Stromal cell of bone marrow (primary cell): ENCODE data around the gene SLC23A2.
"Not testable (repeated sequence)": the region's sequence is repeated elsewhere in the genome, so short reads cannot be mapped to it uniquely, and the experiment has no call there.

Source experiments
- DNase-seq: peaks from one replicate; pipeline ENCODE4 v3.0.0-alpha.2; 2012; ENCODE audit warnings: low read depth

SLC23A2 gene

GRCh38 chr20:5001174-5002076 lies at the start of gene SLC23A2:
SLC23A2 (minus strand) TSS chr20:5001510; CDS start chr20:4932562, 68,948 bp downstream.
- DNase-seq = no peak

DNA sequence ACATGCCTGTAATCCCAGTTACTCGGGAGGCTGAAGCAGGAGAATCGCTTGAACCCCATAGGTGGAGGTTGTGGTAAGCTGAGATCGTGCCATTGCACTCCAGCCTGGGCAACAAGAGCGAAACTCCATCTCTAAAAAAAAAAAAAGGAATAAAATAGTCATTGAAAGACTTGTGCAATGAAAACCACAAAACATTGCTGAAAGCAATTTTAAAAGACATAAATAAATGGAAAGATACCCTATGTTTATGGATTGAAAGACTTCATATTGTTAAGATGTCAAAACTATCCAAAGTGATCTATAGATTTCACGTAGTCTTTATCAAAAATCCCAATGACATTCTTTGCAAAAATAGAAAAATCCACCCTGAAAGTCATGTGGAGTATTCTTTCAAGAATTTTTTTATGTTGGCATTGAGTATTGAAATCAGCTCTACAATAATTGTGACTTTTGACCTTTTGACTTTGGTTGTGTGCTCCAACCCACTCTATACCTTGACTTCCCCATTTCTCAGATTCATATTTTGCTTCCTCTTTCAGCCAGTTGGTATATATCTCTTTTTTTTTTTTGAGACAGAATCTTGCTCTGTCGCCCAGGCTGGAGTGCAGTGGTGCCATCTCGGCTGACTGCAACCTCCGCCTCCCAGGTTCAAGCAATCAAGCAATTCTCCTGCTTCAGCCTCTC lies 45.5 kb upstream of the SLC23A2 start:
- DNase-seq = no peak

GRCh38 chr20:5045906-5046305 lies 44.6 kb upstream of the SLC23A2 start:
- DNase-seq = no peak

- DNase-seq = no peak
These were observed 42.8 kb upstream of the SLC23A2 start for GRCh38 chr20:5044075-5044620.

GRCh38 chr20:5041433-5041832 lies 40.1 kb upstream of the SLC23A2 start:
- DNase-seq = peak; percentile 82

DNA sequence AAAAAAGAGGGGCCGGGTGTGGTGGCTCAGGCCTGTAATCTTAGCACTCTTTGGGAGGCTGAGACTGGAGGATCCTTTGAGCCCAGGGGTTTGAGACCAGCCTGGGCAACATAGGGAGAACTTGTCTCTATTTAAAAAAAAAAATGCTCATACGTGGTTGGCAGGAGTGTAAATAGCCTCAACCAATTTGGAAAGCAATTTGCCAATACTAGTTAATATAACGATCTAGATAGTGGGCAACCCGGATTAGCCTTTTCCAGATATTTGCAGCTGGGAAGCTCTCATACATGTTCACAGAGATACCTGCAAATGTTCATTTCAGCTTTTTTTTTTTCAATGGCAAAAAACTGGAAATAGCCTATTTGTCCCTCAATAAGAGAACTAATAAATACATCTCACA lies 39.0 kb upstream of the SLC23A2 start:
- no peak for DNase-seq

DNA sequence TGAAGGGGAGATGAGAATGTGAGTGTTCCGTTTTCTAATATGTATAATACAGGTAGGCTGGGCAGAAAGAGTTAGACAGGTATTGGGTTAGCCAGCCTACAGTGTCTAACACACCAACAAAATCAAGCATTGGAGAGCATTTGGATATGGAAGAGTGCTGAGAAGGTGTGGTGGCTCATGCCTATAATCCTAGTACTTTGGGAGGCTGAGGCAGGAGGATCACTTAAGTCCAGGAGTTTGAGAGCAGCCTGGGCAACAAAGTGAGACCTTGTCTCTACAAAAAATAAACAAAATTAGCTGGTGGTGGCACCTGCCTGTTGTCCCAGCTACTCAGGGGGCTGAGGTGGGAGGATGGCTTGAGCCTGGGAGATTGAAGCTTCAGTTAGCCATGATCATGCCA lies 38.6 kb upstream of the SLC23A2 start:
- DNase-seq = no peak

- DNase-seq = no peak
These were observed 37.9 kb upstream of the SLC23A2 start for GRCh38 chr20:5039255-5039657.

- DNase-seq = no peak
These were observed 35.5 kb upstream of the SLC23A2 start for GRCh38 chr20:5036828-5037227.

GRCh38 chr20:5035518-5035917 lies 34.2 kb upstream of the SLC23A2 start:
- not testable (repeated sequence) for DNase-seq

GRCh38 chr20:5033566-5033965 lies 32.3 kb upstream of the SLC23A2 start:
- no peak for DNase-seq

- not testable (repeated sequence) for DNase-seq
These were observed 30.4 kb upstream of the SLC23A2 start for GRCh38 chr20:5031701-5032100.

- DNase-seq = no peak
These were observed 29.9 kb upstream of the SLC23A2 start for GRCh38 chr20:5031206-5031557.

DNA sequence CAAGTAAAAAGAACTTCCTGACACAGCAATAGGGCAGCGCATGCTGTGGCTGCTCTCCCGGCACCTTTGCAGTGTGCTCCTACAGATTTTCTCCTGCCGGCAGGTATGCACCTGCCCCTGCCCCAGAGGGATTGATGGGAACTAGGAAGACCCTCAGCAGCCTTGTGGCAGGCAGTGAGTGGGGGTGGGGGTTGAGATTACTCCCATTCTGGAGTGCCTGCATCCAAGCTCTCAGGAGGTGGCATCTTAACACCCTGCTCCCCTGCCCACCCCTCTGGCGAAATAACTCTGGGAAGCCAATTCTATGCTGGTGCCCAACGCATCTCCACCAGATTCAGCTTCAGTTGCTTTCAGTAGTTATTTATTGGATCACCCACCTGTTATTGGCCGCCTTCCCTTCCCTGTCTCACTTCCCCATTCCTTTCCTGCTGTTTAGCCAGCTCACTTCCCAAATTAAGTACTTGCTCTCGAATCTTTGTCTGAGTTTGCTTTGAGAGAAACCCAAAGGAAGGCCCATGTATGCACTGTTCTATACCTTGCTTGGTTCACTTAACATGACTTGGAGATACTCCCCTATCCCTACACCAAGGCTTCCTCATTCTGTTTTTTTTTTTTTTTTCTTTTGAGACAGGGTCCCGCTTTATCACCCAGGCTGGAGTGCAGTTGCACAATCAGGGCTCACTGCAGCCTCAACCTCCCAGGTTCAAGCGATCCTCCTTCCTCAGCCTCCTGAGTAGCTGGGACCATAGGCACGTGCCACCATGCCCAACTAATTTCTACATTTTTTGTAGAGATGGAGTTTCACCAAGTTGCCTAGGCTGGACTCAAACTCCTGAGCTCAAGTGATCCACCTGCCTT lies 29.3 kb upstream of the SLC23A2 start:
- DNase-seq = no peak

GRCh38 chr20:5028258-5029059 lies 27.1 kb upstream of the SLC23A2 start:
- not testable (repeated sequence) for DNase-seq

GRCh38 chr20:5024982-5025381 lies 23.7 kb upstream of the SLC23A2 start:
- no peak for DNase-seq

GRCh38 chr20:5024103-5024502 lies 22.8 kb upstream of the SLC23A2 start:
- no peak for DNase-seq

DNA sequence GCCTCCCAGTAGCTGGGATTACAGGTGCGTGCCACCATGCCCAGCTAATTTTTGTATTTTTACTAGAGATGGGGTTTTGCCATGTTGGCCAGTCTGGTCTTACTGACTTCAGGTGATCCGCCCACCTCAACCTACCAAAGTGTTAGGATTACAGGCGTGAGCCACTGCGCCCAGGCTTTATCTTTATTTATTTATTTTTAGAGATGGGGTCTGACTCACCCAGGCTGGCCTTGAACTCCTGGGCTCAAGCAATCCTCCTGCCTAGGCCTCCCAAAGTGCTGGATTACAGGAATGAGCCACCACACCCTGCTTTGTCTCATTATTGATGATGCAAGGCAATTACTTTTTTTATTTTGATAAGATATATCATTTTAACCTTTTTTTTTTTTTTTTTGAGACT lies 21.9 kb upstream of the SLC23A2 start:
- not testable (repeated sequence) for DNase-seq

GRCh38 chr20:5020760-5021159 lies 19.4 kb upstream of the SLC23A2 start:
- no peak for DNase-seq

- no peak for DNase-seq
These were observed 12.6 kb upstream of the SLC23A2 start for GRCh38 chr20:5013682-5014447.
